GM19238 (cell line): Measurements from ENCODE around the gene FA2H.
"Not testable (repeated sequence)": the region's sequence is repeated elsewhere in the genome, so short reads cannot be mapped to it uniquely, and the experiment has no call there.

Experiments used
- DNase-seq: peaks from one replicate; pipeline ENCODE4 v3.0.0; 2011; ENCODE audit warnings: low spot score; ENCODE audit not compliant: insufficient read length

FA2H gene

GRCh38 chr16:74724820-74725549 is 49.6 kb downstream of the FA2H start:
- no peak for DNase-seq

- DNase-seq, result no peak
Measured at GRCh38 chr16:74723256-74723655, 51.4 kb downstream of the FA2H start.

DNA sequence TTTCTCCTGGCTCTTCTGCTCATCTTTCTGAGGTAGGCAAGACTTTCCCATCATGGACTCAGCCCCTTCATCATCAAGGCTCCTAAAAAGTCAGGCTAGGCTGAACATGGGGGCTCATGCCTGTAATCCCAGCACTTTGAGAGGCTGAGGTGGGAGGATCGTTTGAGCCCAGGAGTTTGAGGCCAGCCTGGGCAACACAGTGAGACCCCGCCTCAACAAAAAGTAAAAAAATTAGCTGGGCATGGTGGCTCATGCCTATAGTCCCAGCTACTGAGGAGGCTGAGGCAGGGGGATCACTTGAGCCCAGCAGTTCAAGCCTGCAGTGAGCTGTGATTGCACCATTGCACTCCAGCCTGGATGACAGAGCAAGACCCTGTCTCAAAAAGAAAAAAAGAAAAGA is 52.5 kb downstream of the FA2H start:
- not testable (repeated sequence) for DNase-seq

GRCh38 chr16:74721716-74722115 is 52.9 kb downstream of the FA2H start:
- DNase-seq, result no peak

DNA sequence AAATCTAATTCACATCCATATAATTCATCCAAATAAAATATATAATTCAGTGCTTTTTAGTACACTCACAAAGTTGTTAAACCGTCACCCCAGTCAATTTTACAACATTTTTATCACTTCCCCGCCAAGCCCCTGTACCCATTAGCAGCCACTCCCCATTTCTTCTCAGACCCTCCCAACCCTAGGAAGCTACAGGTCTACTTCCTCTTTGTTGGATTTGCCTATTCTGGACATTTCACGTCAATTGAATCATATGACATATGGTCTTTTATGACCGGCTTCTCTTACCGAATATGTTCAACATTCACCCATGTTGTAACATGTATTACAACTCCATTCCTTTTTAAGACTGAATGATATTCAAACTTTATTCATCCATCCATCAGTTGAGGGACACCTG is 54.0 kb downstream of the FA2H start:
- DNase-seq, result no peak

DNA sequence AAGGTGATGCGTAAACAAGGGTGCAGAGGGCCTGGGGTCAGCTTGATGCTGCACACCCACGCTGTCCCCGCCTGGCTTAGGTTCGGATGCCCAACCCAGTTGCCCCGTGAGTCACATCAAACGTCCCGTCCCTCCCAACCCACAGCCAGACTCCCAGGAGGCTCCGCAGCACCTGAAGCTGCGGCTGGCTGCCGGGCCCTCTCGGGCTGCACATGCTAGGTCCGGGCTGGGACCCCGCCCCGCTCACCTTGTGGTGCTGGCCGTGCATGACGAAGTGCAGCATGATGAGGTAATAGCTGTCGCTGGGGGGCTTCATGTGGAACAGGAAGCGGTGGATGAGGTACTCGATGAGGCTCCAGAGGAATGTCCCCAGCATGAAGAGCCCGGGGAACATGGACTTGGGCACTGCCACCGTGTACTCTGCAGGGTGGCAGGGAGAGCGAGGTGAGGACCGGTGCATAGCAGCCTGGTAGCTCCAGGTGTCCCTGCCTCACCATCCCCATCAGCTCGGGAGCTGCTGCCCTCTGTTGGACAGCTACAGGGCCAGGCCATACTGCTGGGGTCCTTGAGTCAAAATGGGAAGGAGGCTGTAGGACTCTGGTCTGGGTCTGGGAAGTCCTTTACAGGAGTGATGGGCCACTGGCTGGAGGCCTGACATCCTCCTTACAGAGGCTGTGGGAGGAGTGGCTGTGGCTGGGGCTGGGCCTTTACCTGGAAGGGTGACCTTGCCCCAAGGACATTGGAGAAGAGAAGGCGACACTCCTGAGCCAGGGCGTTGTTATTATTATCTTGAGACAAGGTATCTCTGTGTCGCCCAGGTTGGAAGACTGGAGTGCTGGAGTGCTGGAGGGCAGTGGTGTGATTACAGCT is 55.6 kb downstream of the FA2H start:
- DNase-seq, result no peak

DNA sequence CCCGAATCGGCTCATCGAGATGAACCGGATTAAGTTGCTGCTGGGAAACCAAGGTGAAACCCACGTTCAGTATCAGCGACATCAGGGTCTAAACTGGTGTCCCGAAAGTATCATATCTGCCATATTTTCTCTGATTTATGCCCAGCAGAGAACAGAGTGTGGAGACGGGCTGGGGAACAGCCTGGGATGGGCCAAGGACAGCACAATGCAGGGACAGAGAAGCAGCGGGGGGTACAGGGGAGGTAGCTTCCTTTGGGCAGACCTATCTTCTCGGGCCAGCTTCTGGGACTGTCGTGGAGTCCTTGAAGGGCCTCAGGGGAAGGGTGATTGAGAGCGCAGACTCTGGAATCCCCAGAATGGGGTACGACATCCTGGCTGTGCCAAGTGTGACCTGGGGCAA is 56.5 kb downstream of the FA2H start:
- no peak for DNase-seq

GRCh38 chr16:74717367-74717766 is 57.3 kb downstream of the FA2H start:
- DNase-seq, result no peak

- DNase-seq, result no peak
Measured at GRCh38 chr16:74716355-74716754, 58.3 kb downstream of the FA2H start.

- no peak for DNase-seq
Measured at GRCh38 chr16:74713876-74714275, 60.7 kb downstream of the FA2H start.

GRCh38 chr16:74713325-74713724 is 61.3 kb downstream of the FA2H start:
- no peak for DNase-seq

- no peak for DNase-seq
Measured at GRCh38 chr16:74711938-74712337, 62.7 kb downstream of the FA2H start.

- DNase-seq, result no peak
Measured at GRCh38 chr16:74710401-74710800, 64.2 kb downstream of the FA2H start.

DNA sequence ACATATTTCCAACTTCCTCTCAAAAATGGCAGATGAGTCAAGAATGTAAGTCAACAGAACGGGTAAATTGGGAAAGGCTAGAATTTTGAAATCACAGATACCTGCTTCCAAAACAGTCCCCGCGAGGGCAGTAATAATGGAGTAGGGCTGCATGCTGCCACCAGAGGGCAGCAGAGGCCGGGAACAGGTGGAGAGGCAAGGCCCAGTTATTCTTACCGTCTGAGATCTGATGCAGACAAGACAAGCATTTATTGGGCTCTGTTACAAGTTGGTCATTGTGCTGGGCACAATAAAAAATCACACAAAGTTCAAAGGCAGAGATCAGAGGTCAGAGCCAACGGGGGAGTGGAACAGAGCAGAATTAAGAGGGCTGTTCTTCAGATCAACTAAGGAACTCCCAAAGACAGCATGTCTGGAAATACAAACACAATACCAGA is 65.2 kb downstream of the FA2H start:
- DNase-seq, result peak; percentile 66

- DNase-seq, result peak; percentile 49
Measured at GRCh38 chr16:74700438-74701225, 74.0 kb downstream of the FA2H start, which contains the start of gene MLKL. TSS of gene MLKL (minus strand) at chr16:74700862. CDS start at chr16:74695757, 5,105 bp downstream.

GRCh38 chr16:74700116-74700437 is 74.5 kb downstream of the FA2H start:
- peak; percentile 39 for DNase-seq

- DNase-seq, result no peak
Measured at GRCh38 chr16:74699666-74700065, 75.0 kb downstream of the FA2H start.

DNA sequence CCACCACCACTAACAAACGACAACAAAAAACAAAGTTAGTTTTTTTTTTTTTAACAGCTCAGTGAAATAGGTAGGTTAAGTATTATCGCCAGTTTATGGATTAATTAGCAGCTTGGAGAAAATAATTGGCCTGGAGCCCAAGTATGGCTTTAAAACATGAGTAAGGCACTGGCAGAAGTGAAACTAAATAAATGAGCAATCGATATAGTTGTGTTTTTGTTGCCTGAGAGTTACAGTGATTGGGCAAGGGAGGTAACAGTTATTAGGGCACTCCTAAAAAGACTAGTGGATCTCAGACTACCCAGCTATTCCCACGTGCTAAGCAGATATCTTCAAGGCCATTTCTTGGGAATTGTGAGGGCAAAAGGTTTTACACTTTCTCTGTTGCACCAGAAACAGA is 76.4 kb downstream of the FA2H start:
- no peak for DNase-seq

DNA sequence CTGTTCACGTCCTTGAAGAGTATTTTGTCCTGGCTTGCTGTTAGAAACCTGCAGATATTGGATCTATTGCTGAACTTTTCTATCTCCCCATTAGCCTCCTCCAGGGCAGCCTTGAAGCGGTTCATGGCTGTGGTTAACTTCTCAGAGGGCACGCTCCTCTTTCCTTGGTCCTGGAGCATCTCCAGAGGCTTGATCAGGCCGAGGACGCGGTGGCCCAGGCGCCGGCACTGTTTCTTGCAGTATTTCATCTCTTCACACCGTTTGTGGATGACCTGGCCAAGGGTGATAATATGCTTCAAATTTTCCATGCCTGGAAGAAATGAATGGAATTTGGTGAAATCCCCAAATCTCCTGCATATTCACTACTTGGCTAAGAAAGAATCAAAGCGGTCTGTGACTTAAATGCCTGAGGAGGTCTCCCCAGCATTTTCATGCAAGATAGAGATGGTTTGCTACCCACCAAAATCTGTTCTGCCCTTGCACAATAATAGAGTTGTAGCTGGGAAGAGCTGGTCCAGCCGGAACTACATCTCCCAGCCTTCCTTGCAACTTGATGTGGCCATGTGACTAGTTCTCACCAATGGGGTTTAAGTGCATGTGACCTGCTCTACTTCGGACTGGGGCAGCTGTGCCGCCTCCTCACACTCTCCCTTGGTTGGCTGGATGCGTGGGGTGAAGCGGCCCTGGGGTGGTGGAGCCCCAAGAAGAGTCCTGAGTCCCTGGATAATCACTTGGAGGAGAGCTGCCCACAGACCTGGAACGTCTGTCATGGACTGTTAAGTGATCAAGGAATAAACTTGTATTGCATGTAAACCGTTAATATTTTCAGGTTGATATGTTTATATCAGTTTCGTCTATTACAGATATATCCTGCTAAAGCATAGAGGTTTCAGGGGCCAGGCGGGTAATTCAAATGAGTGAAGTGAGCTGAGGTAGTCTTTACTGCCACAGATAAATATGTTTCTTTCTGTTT is 78.9 kb downstream of the FA2H start:
- DNase-seq, result peak; percentile 72

GRCh38 chr16:74691093-74691855 is 83.3 kb downstream of the FA2H start:
- no peak for DNase-seq
